T-helper 1 cell treated with Interleukin-12 subunit alpha and Interleukin-12 subunit beta and Interleukin-4 antibody, amounts not matched to agents 30 μg/mL and 1 μg/mL, for 36 hours (primary cell): Measurements from ENCODE around the gene EML3.
A peak's percentile ranks its signal among the peaks of the same experiment; 100 is the strongest.
"Not testable (repeated sequence)": the region's sequence is repeated elsewhere in the genome, so short reads cannot be mapped to it uniquely, and the experiment has no call there.

ENCODE experiments used
- H3K27ac Mint-ChIP-seq: one replicate; pipeline ENCODE4 v1.8.0; 2021; ENCODE audit warnings: mild to moderate bottlenecking, mixed read lengths
- H3K27me3 Mint-ChIP-seq: one replicate; pipeline ENCODE4 v1.8.0; 2021; ENCODE audit warnings: low read depth, mixed read lengths
- H3K36me3 Mint-ChIP-seq: one replicate; pipeline ENCODE4 v1.8.0; 2021; ENCODE audit warnings: low read depth, mixed read lengths
- H3K4me1 Mint-ChIP-seq: one replicate; pipeline ENCODE4 v1.8.0; 2021; ENCODE audit warnings: low read depth, mixed read lengths
- H3K4me3 Mint-ChIP-seq: one replicate; pipeline ENCODE4 v1.8.0; 2021; ENCODE audit warnings: mild to moderate bottlenecking, moderate library complexity, mixed read lengths
- H3K9me3 Mint-ChIP-seq: one replicate; pipeline ENCODE4 v1.8.0; 2021; ENCODE audit warnings: mixed read lengths

Gene EML3

GRCh38 chr11:62595124-62595523 is 17.5 kb downstream of the EML3 start:
- Mint-ChIP-seq H3K9me3 (no peaks in the 10 kb centered on the region), H3K36me3 (peaks cover 63% of the 10 kb centered on the region), H3K4me1 (peaks cover 52% of the 10 kb centered on the region), H3K4me3 (no peak overlapping the region), H3K27me3 (no peaks in the 10 kb centered on the region), H3K27ac (peak overlapping the region; percentile 8)

GRCh38 chr11:62593434-62594044 is 19.0 kb downstream of the EML3 start:
- Mint-ChIP-seq H3K27ac (peak overlapping the region; percentile 96), H3K4me3 (peak overlapping the region; percentile 86), H3K36me3 (peaks cover 47% of the 10 kb centered on the region), H3K27me3 (no peaks in the 10 kb centered on the region), H3K4me1 (peaks cover 43% of the 10 kb centered on the region), H3K9me3 (no peaks in the 10 kb centered on the region)

DNA sequence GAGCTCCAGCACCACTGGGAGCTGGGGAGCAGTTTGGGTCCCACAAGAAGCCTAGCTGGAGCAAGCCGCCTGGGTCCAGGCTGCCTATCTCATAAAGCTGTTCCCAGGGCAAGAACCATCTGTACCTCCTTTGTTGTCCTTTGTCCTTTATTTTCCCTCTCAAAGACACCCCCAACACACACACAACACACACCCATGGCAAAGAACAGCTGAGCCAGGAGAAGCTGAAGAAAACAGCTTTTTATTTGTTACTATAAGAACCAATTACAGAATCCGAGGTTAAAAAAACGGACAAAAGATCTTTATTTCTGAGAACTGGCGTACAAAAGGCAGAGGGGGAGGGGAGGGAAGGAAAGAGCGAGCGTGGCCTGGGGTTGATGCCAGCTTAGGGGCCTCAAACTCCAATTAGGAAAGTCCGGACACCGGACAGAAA is 19.6 kb downstream of the EML3 start:
- Mint-ChIP-seq H3K9me3 (no peaks in the 10 kb centered on the region), H3K4me3 (peak overlapping the region; percentile 36)

DNA sequence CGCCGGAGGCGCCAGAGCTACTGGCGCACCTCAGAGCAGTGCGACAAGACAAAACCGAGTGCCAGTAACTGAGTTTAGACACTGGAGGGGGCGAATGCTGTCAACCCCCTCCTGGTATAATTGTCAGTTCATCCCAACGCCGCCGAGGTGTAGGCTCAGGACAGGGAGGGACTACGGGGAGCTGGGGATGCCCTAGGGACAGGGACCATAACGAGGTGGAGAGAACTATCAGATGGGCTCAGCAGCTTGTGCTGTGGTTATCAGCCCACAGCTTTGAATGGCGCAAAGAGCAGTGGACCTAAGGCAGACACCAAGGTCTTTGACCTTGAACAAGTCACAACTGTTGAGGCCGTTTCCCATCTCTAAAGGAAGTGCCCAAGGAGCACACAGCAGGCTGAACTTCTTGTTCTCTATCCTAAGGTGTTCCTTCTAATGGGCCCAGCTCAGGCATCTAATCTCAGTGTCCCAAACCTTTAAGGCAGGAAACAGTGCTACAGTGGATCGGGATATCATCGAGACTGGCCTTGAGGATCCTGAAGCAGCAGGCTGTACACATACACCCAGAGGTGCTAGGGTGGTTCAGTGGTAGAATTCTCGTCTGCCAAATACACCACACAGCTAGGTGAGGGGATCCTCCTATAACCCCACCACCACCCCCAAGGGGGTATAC is 20.3 kb downstream of the EML3 start:
- peak overlapping the region; percentile 99 for H3K4me3 Mint-ChIP-seq
- H3K36me3 Mint-ChIP-seq = peaks cover 40% of the 10 kb centered on the region

More for the DNA sequence above, 19.6 kb downstream of the EML3 start:
- H3K27ac Mint-ChIP-seq = peak overlapping the region; percentile 98
- H3K4me1 Mint-ChIP-seq = peaks cover 39% of the 10 kb centered on the region
- no peaks in the 10 kb centered on the region for H3K27me3 Mint-ChIP-seq
- H3K36me3 Mint-ChIP-seq = peaks cover 43% of the 10 kb centered on the region

DNA sequence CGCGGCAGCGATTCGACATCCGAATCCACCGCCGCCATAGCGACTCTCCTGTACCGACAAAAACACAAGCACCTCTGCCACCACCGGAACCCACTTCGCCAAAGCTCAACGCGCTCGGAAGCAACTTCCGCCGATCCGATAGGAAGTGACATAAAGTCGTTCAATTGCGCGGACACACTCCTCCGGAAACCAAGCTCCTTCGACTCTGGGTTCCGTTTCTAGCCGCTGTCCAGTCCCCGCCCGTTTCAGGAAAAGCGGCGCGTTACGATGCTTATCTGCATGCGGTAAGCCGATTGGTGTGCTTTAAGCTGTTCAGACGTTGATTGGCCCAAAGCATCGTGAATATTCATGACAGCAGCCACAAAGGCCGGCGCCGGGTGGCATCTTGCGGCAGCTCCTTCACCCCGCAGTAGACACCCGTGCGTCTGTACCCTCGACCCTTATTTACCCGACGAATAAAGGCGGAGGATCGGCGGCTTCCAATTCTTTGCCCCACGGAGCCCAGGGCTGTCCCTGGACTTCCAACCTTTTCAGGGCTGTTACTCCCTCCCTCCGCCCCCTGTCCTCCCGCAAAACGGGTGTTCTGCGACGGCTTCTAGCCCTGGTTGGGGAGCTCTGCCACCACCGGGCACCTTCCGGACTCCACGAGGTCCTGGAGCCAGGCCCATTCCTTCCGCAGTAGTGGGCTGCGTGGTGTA is 21.0 kb downstream of the EML3 start, which contains the start of gene TUT1:
Gene TUT1, minus strand, starts transcription at position 76 of the 698 bp plus-strand sequence. Its CDS starts 38 bp downstream, at position 38.
- H3K9me3 Mint-ChIP-seq = no peaks in the 10 kb centered on the region
- H3K4me3 Mint-ChIP-seq = peak within 1 kb of the TSS; percentile 99
- no peaks in the 10 kb centered on the region for H3K27me3 Mint-ChIP-seq
- H3K36me3 Mint-ChIP-seq = peaks cover 35% of the 10 kb centered on the region
- H3K4me1 Mint-ChIP-seq = peaks cover 35% of the 10 kb centered on the region
- H3K27ac Mint-ChIP-seq = peak within 1 kb of the TSS; percentile 98

More for the DNA sequence above, 20.3 kb downstream of the EML3 start:
- Mint-ChIP-seq H3K27me3 (no peaks in the 10 kb centered on the region), H3K9me3 (no peaks in the 10 kb centered on the region), H3K27ac (peak overlapping the region; percentile 98), H3K4me1 (peaks cover 37% of the 10 kb centered on the region)

- Mint-ChIP-seq H3K36me3 (peaks cover 19% of the 10 kb centered on the region), H3K27me3 (no peaks in the 10 kb centered on the region), H3K4me1 (peaks cover 31% of the 10 kb centered on the region), H3K27ac (peak overlapping the region; percentile 45), H3K9me3 (no peaks in the 10 kb centered on the region), H3K4me3 (peak overlapping the region; percentile 99)
Observed at GRCh38 chr11:62588966-62589637, 23.5 kb downstream of the EML3 start.

DNA sequence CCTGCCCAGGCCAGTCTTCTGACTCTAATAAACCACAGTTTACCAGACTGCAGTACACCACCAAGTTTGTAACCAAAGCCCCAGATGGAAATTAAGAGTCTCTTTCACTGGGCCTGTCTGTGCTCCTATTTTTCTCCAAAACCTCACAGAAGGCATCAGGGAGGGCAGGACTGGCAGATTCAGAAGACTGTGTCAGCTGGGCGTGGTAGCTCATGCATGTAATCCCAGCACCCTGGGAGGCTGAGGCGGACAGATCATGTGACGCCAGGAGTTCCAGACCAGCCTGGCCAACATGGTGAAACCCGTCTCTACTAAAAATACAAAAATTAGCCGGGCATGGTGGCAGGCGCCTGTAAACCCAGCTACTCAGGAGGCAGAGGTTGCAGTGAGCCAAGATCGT is 27.2 kb downstream of the EML3 start:
- H3K9me3 Mint-ChIP-seq, H3K27ac Mint-ChIP-seq, H3K27me3 Mint-ChIP-seq, H3K4me3 Mint-ChIP-seq, H3K4me1 Mint-ChIP-seq: not testable (repeated sequence)
- peaks cover 13% of the 10 kb centered on the region for H3K36me3 Mint-ChIP-seq

DNA sequence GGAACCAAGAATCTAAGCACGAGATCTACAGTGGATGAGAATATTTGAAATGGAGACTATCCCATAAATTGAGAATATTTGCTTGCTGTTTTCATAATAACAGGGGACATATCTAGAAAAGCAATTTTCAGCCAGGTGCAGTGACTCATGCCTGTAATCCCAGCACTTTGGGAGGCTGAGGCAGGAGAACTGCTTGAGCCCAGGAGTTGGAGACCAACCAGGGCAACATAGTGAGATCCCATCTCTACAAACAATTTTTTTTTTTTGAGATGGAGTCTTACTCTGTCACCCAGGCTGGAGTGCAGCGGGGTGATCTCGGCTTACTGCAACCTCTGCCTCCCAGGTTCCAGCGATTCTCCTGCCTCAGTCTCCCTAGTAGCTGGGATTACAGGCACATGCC is 30.8 kb downstream of the EML3 start:
- H3K4me1 Mint-ChIP-seq, H3K9me3 Mint-ChIP-seq, H3K27ac Mint-ChIP-seq, H3K27me3 Mint-ChIP-seq, H3K4me3 Mint-ChIP-seq: not testable (repeated sequence)
- H3K36me3 Mint-ChIP-seq = peaks cover 15% of the 10 kb centered on the region

GRCh38 chr11:62580959-62581715 is 31.4 kb downstream of the EML3 start:
- peaks cover 3% of the 10 kb centered on the region for H3K4me1 Mint-ChIP-seq
- H3K9me3 Mint-ChIP-seq = no peaks in the 10 kb centered on the region
- H3K27ac Mint-ChIP-seq = no peak overlapping the region
- H3K36me3 Mint-ChIP-seq = peaks cover 20% of the 10 kb centered on the region
- no peaks in the 10 kb centered on the region for H3K27me3 Mint-ChIP-seq
- H3K4me3 Mint-ChIP-seq = no peak overlapping the region

DNA sequence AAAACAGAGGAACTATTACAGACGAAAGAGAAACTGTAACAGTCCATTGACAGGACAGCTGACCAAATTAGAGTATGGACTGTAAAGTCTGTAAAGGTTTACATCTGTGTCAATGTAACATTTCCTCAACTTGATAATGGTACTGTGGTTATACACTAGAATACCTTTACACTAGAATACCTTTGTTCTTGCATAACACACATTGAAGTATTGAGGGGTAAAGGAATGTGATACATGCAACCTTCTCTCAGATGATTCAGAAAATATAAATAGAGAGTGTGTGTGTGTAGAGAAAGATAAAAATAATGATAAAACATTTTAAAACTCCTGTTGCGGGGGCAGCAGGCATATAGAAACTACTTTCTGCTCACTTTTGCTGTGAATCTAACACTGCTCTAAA is 33.3 kb downstream of the EML3 start:
- Mint-ChIP-seq H3K27me3 (no peaks in the 10 kb centered on the region), H3K9me3 (no peaks in the 10 kb centered on the region), H3K36me3 (peaks cover 20% of the 10 kb centered on the region), H3K4me3 (no peak overlapping the region), H3K4me1 (peaks cover 14% of the 10 kb centered on the region), H3K27ac (no peak overlapping the region)

GRCh38 chr11:62578541-62578940 is 34.0 kb downstream of the EML3 start:
- Mint-ChIP-seq H3K36me3 (peaks cover 20% of the 10 kb centered on the region), H3K27me3 (no peaks in the 10 kb centered on the region), H3K27ac (no peak overlapping the region), H3K4me3 (no peak overlapping the region), H3K4me1 (peaks cover 14% of the 10 kb centered on the region), H3K9me3 (no peaks in the 10 kb centered on the region)

GRCh38 chr11:62577046-62577714 is 35.4 kb downstream of the EML3 start:
- H3K27ac Mint-ChIP-seq = peak overlapping the region; percentile 1
- no peak overlapping the region for H3K4me3 Mint-ChIP-seq
- no peaks in the 10 kb centered on the region for H3K27me3 Mint-ChIP-seq
- peaks cover 24% of the 10 kb centered on the region for H3K4me1 Mint-ChIP-seq
- no peaks in the 10 kb centered on the region for H3K9me3 Mint-ChIP-seq
- peaks cover 32% of the 10 kb centered on the region for H3K36me3 Mint-ChIP-seq

DNA sequence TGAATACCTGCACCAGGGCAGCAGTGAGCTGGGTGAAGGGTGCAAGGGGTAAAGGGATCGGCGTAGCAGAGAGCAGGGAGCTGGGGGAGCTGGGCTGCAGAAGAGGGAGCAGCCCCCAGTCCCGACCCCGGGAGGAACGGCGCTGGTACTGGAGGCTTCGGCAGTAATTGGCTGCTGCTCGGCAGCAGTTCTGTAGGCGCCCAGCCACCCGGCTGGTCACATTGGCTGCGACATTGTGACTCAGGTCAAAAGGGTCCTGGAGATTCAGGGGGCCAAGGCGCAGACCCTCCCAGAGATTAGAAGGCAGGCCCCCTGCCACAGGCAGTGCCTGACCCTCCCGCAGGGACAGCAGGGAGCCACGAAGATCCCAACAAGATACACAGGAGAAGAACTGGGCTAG is 36.7 kb downstream of the EML3 start:
- H3K27ac Mint-ChIP-seq = peak overlapping the region; percentile 56
- H3K27me3 Mint-ChIP-seq = no peaks in the 10 kb centered on the region
- peak overlapping the region; percentile 100 for H3K4me3 Mint-ChIP-seq

More for the DNA sequence above, 36.7 kb downstream of the EML3 start:
- Mint-ChIP-seq H3K36me3 (peaks cover 38% of the 10 kb centered on the region), H3K4me1 (peaks cover 35% of the 10 kb centered on the region), H3K9me3 (no peaks in the 10 kb centered on the region)
